H1 (cell line): ENCODE measurements around the gene CYTH1. TPM values are rescaled to one million over a fixed set of nuclear protein-coding genes. Genes with fewer than 3 reads are reported as not detected.

ENCODE experiments used
- CTCF ChIA-PET: fragments of 300-600 bp; sonication (Branson Sonifier 250); formaldehyde crosslinking; loops from one replicate; lab custom pipeline; 2021; ENCODE audit not compliant: partially characterized antibody; lab: Charles Lee
- POLR2A ChIA-PET: fragments of 300-600 bp; sonication (Branson Sonifier 250); formaldehyde crosslinking; loops from one replicate; lab custom pipeline; 2021; ENCODE audit warnings: inconsistent platforms; ENCODE audit not compliant: partially characterized antibody; lab: Charles Lee
- DNase-seq, 2 experiments: peaks; one replicate each; pipeline versions ENCODE4 v3.0.0 to v3.0.0-alpha.2; 2010 to 2022; ENCODE audit warnings: low spot score in 2 of 2, low read depth in 1 of 2, mixed read lengths in 1 of 2
- FAIRE-seq: peaks from 2 replicates; lab custom pipeline; 2011; peaks lifted over from hg19 to GRCh38; lab: Jason Lieb, UNC
- H2AFZ ChIP-seq: 2 replicates; pipeline ENCODE4 v1.8.1; 2012; ENCODE audit warnings: low read length, inconsistent platforms
- H2AK5ac ChIP-seq: 2 replicates; pipeline ENCODE4 v1.6.1; 2013; ENCODE audit warnings: low read depth, low read length
- H2BK120ac ChIP-seq: replicated peaks from 2 replicates; pipeline ENCODE3; 2013; ENCODE audit warnings: low read depth, low read length, inconsistent platforms
- H2BK12ac ChIP-seq: 2 replicates; pipeline ENCODE4 v1.6.1; 2013; ENCODE audit warnings: low read depth, low read length
- H2BK15ac ChIP-seq: 2 replicates; pipeline ENCODE4 v1.6.1; 2013; ENCODE audit warnings: low read length
- H2BK20ac ChIP-seq: 2 replicates; pipeline ENCODE4 v1.6.1; 2013; ENCODE audit warnings: low read length
- H2BK5ac ChIP-seq: 2 replicates; pipeline ENCODE4 v1.6.1; 2013; ENCODE audit warnings: low read depth, low read length
- H3K14ac ChIP-seq: 2 replicates; pipeline ENCODE4 v1.6.1; 2013; ENCODE audit warnings: inconsistent platforms; ENCODE audit not compliant: insufficient read length
- H3K18ac ChIP-seq: 2 replicates; pipeline ENCODE4 v1.6.1; 2013; ENCODE audit warnings: low read length; ENCODE audit errors: extremely low read depth
- H3K23ac ChIP-seq: 2 replicates; pipeline ENCODE4 v1.6.1; 2013; ENCODE audit warnings: inconsistent platforms; ENCODE audit not compliant: insufficient read length
- H3K23me2 ChIP-seq: 2 replicates; pipeline ENCODE4 v1.6.1; 2013; ENCODE audit warnings: low read depth, low read length
- H3K27ac ChIP-seq: 2 replicates; pipeline ENCODE4 v1.6.1; 2011; ENCODE audit warnings: low read depth, low read length, inconsistent platforms
- H3K27me3 ChIP-seq, 4 experiments: replicated peaks in 1 of 4; 1 replicate in 1 of 4; 2 replicates in 3 of 4; pipeline versions ENCODE4 v1.6.1 to v1.8.1; 2011 to 2013; ENCODE audit warnings: low read length in 3 of 4, mild to moderate bottlenecking in 3 of 4, inconsistent platforms in 2 of 4, mixed read lengths in 2 of 4, moderate library complexity in 1 of 4; ENCODE audit not compliant: control insufficient read depth in 3 of 4, insufficient read depth in 3 of 4; ENCODE audit errors: extremely low read depth in 1 of 4
- H3K36me3 ChIP-seq, 4 experiments: 2 replicates each; pipeline versions ENCODE4 v1.6.1 to v1.8.1; 2011 to 2013; ENCODE audit warnings: mild to moderate bottlenecking in 4 of 4, low read length in 3 of 4, moderate library complexity in 2 of 4, control low read depth in 1 of 4, inconsistent platforms in 1 of 4; ENCODE audit not compliant: insufficient read depth in 4 of 4, control insufficient read depth in 2 of 4
- H3K4ac ChIP-seq: replicated peaks from 2 replicates; pipeline ENCODE3; 2013; ENCODE audit warnings: low read length, low read depth, mixed read lengths, inconsistent platforms; ENCODE audit not compliant: insufficient read length
- H3K4me1 ChIP-seq, 4 experiments: replicated peaks in 1 of 4; 1 replicate in 1 of 4; 2 replicates in 3 of 4; pipeline versions ENCODE4 v1.6.1 to v1.8.1; 2011 to 2013; ENCODE audit warnings: low read length in 3 of 4, inconsistent platforms in 2 of 4, mixed read lengths in 1 of 4; ENCODE audit not compliant: insufficient read depth in 4 of 4, control insufficient read depth in 3 of 4
- H3K4me2 ChIP-seq, 2 experiments: 2 replicates each; pipeline versions ENCODE4 v1.6.1 to v1.8.1; 2011 to 2013; ENCODE audit warnings: low read depth in 2 of 2, low read length in 2 of 2, control low read depth in 1 of 2, inconsistent platforms in 1 of 2, mild to moderate bottlenecking in 1 of 2; ENCODE audit not compliant: insufficient read depth in 1 of 2
- H3K4me3 ChIP-seq, 4 experiments: fragments of 200-600, 300-600 bp in 1 of 4; sonication (generic), shearing (Covaris generic), sonication (Bioruptor Twin) in 1 of 4; 2 replicates each; pipeline versions ENCODE4 v1.5.1 to v1.8.1; 2011 to 2016; ENCODE audit warnings: low read length in 4 of 4, low read depth in 3 of 4, control low read depth in 2 of 4, inconsistent platforms in 2 of 4, mild to moderate bottlenecking in 2 of 4, mixed read lengths in 1 of 4, moderate library complexity in 1 of 4; ENCODE audit not compliant: insufficient read depth in 2 of 4; ENCODE audit errors: extremely low read depth in 1 of 4
- H3K56ac ChIP-seq: replicated peaks from 2 replicates; pipeline ENCODE3; 2013; ENCODE audit warnings: low read depth, mild to moderate bottlenecking, mixed read lengths, low read length, inconsistent platforms; ENCODE audit not compliant: insufficient read length
- H3K79me1 ChIP-seq: 2 replicates; pipeline ENCODE4 v1.6.1; 2013; ENCODE audit warnings: low read depth, low read length, control low read depth
- H3K79me2 ChIP-seq, 2 experiments: 2 replicates each; pipeline versions ENCODE4 v1.6.1 to v1.8.1; 2012 to 2013; ENCODE audit warnings: low read length in 2 of 2, mild to moderate bottlenecking in 2 of 2, inconsistent platforms in 1 of 2; ENCODE audit not compliant: insufficient read depth in 2 of 2, control insufficient read depth in 1 of 2
- H3K9ac ChIP-seq, 4 experiments: replicated peaks in 1 of 4; 1 replicate in 1 of 4; 2 replicates in 3 of 4; pipeline versions ENCODE4 v1.6.1 to v1.8.1; 2011 to 2013; ENCODE audit warnings: low read depth in 3 of 4, low read length in 3 of 4, control low read depth in 2 of 4, mild to moderate bottlenecking in 2 of 4, moderate library complexity in 2 of 4, inconsistent platforms in 1 of 4; ENCODE audit errors: extremely low read depth in 1 of 4
- H3K9me3 ChIP-seq, 2 experiments: 2 replicates each; pipeline versions ENCODE4 v1.6.1 to v1.8.1; 2012 to 2013; ENCODE audit warnings: mild to moderate bottlenecking in 2 of 2, moderate library complexity in 2 of 2, control low read depth in 1 of 2, inconsistent platforms in 1 of 2, low read depth in 1 of 2, low read length in 1 of 2, mixed read lengths in 1 of 2; ENCODE audit not compliant: insufficient read depth in 2 of 2
- H4K20me1 ChIP-seq, 2 experiments: replicated peaks in 1 of 2; 2 replicates each; pipeline versions ENCODE3 to v1.8.1; 2011 to 2013; ENCODE audit warnings: inconsistent platforms in 2 of 2, low read length in 2 of 2, mild to moderate bottlenecking in 1 of 2; ENCODE audit not compliant: insufficient read depth in 2 of 2, control insufficient read depth in 1 of 2
- H4K5ac ChIP-seq: 2 replicates; pipeline ENCODE4 v1.6.1; 2013; ENCODE audit warnings: low read length, low read depth, mixed read lengths, inconsistent platforms; ENCODE audit not compliant: insufficient read length
- H4K8ac ChIP-seq: 2 replicates; pipeline ENCODE4 v1.8.0; 2013; ENCODE audit warnings: mild to moderate bottlenecking, moderate library complexity, low read length, inconsistent platforms; ENCODE audit not compliant: insufficient read depth; ENCODE audit errors: extremely low read depth
- H4K91ac ChIP-seq: replicated peaks from 2 replicates; pipeline ENCODE3; 2013; ENCODE audit warnings: low read length, mixed read lengths, inconsistent platforms; ENCODE audit not compliant: insufficient read length
- GTF2F1 ChIP-seq: IDR thresholded peaks from 2 replicates; pipeline ENCODE4 v1.6.1; 2012; ENCODE audit warnings: low read depth, low read length, improper control_type of control experiment, borderline replicate concordance
- WGBS, 2 experiments: shearing (Covaris generic) in 1 of 2; methylation state at CpG; one replicate each; pipeline versions ENCODE4 v1.1.6 to v1.1.7; 2013 to 2015; ENCODE audit warnings: low lambda C conversion rate in 2 of 2, mixed read lengths in 2 of 2, inconsistent platforms in 1 of 2, low coverage in 1 of 2, missing lambda C conversion rate in 1 of 2; ENCODE audit not compliant: insufficient replicate concordance in 2 of 2, insufficient coverage in 1 of 2, insufficient read length in 1 of 2; ENCODE audit errors: extremely low coverage in 1 of 2, missing lambda C conversion rate in 1 of 2; 5-methylcytosine and 5-hydroxymethylcytosine counted together
- polyA plus RNA-seq, 7 experiments: library from polyadenylated mRNA; depleted of rRNA in 3 of 7; stranded (reverse) in 5 of 7; unstranded in 2 of 7; fragments of >200 nt in 5 of 7; fragments of 200-250 nt in 2 of 7; gene quantifications; 1 replicate in 5 of 7; 2 replicates in 1 of 7; 4 replicates in 1 of 7; pipeline versions ENCODE4 v1.2.1 to v1.2.3, GENCODE V29; 2011 to 2013; ENCODE audit warnings: missing spikeins in 2 of 7, mixed read lengths in 2 of 7
- total RNA-seq: library from RNA; stranded (reverse); fragmentation: NEBNext Ultra II Directional; extraction: Animal tissue kit (Norgen Biotek cat#: 25700); gene quantifications from 2 replicates; pipeline ENCODE4 v1.2.1, GENCODE V29; 2021

The CYTH1 gene
- total and polyA plus RNA-seq, 2 of the 8 experiments (the other 6 are each of a cell fraction or from before 2014, with no cell fraction given) = 12.8 to 14.8 TPM

DNA sequence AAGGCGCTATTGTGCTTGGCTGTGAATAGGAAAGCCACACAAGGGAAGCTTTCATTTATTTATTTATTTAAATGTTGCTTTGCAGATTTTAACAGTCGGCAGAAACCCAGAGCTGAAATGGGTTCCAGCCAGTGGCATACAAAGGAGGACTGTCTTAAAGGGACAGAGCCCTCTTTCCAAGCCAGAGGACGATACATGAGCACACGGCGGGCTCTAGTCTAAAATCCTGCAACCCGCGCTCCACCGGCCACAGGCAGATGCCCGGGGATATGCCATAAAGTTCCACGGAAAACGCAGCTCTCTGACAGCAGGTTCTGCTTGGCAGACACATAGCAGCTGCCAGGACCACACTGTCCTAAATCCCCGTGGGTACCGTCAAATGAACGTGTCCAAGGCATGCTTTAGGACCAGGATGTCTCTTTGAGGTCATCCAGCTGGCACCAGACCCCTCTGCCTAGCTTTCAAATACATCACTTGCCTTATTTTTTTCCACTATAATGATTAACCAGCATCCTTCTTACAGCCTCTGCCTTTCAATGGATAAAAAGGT is 64.6 kb downstream of the CYTH1 start:
- 71% methylated on average over 14 of the region's 14 CpGs; no CpG with 5 or more reads in 1 of the 2 experiments for WGBS, 2 experiments

More for the DNA sequence above, 64.6 kb downstream of the CYTH1 start:
- Histone ChIP-seq H2BK20ac (0 out of 2 replicates have a peak overlapping the region, but pooled peaks have one; percentile 67), H3K9ac (no peak overlapping the region), H3K18ac (no peak overlapping the region; the same call in 1 of the 2 replicates), H4K91ac (no peak overlapping the region), H3K79me1 (peaks cover 2% of the 10 kb centered on the region), H3K79me2 (peaks cover 0 to 9% of the 10 kb centered on the region in 2 experiments; a peak in 1 of 4 replicates), H3K56ac (no peak overlapping the region), H2BK12ac (no peak overlapping the region), H4K8ac (no peak overlapping the region), H2BK120ac (no peak overlapping the region), H4K20me1 (peaks cover 0 to 6% of the 10 kb centered on the region in 2 experiments), H2AFZ (no peak overlapping the region), H2BK5ac (no peak overlapping the region), H3K27ac (no peak overlapping the region), H3K4ac (no peak overlapping the region), H3K4me2 (peak overlapping the region; percentile 23 to 53), H3K4me1 (peaks cover 4 to 23% (median 15%) of the 10 kb centered on the region in 4 experiments), H3K4me3 (peak overlapping the region in 1 of 4 experiments; percentile 31; a peak in 1 of 8 replicates), H4K5ac (no peak overlapping the region), H3K36me3 (no peaks in the 10 kb centered on the region), H2BK15ac (no peak overlapping the region), H3K23me2 (no peaks in the 10 kb centered on the region), H3K27me3 (peaks cover 0 to 2% (median 0%) of the 10 kb centered on the region in 4 experiments; a peak in 1 of 7 replicates), H3K9me3 (no peaks in the 10 kb centered on the region), H3K23ac (no peak overlapping the region), H3K14ac (no peak overlapping the region), H2AK5ac (peak overlapping the region; percentile 95; the same call in 1 of the 2 replicates)
- ChIA-PET CTCF (interaction anchor here (1.0 to 3.1 kb wide), 7 partner anchors 9 to 221 kb away, joined by 3 to 22 read pairs (median 4); no protein-coding TSS in a partner anchor), POLR2A (interaction anchor here (0.8 to 1.4 kb wide), 3 partner anchors 19 to 224 kb away, joined by 3 to 4 read pairs (median 4); no protein-coding TSS in a partner anchor)
- FAIRE-seq (no peak), DNase-seq (peak in 1 of 2 experiments; percentile 55)
- TF ChIP-seq GTF2F1 = no peak
